Measurements from ENCODE around the gene ERC1. TPM values are rescaled to one million over a fixed set of nuclear protein-coding genes. Genes with fewer than 3 reads are reported as not detected.
A peak's percentile ranks its signal among the peaks of the same experiment; 100 is the strongest.

The ERC1 gene
- total and polyA plus RNA-seq, 2 donors (not counting 1 experiment from before 2014, with no cell fraction given): 19.7 to 34.5 TPM

DNA sequence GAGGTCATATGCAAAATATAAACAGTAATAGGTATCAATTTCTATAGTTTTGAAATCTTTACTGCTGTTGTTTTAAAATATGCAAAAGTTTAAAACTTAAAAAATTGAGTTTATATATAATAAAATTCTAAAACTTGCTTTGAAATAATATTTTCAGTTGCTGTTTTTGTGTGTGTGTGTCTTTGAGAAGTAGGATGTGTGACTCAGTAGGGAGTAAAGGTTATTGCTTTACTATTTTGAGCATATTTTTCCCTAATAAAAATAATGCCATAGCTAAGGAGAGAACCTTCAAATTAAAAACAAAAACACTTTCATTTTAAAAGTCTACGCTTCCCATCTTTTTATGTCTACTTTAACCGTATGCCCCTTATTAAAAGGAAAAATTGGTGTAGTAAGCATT lies 365.3 kb downstream of the ERC1 start:
- no peaks in the 10 kb centered on the region for H4K20me1 ChIP-seq (ENCODE audit: control insufficient read depth, extremely low read depth, insufficient read depth, low read length)
- no peak for TF ChIP-seq EZH2 (IDR thresholded peaks at IDR 0.05; ENCODE audit: low read length, missing control alignments)
- TF ChIP-seq, protein P1, sequence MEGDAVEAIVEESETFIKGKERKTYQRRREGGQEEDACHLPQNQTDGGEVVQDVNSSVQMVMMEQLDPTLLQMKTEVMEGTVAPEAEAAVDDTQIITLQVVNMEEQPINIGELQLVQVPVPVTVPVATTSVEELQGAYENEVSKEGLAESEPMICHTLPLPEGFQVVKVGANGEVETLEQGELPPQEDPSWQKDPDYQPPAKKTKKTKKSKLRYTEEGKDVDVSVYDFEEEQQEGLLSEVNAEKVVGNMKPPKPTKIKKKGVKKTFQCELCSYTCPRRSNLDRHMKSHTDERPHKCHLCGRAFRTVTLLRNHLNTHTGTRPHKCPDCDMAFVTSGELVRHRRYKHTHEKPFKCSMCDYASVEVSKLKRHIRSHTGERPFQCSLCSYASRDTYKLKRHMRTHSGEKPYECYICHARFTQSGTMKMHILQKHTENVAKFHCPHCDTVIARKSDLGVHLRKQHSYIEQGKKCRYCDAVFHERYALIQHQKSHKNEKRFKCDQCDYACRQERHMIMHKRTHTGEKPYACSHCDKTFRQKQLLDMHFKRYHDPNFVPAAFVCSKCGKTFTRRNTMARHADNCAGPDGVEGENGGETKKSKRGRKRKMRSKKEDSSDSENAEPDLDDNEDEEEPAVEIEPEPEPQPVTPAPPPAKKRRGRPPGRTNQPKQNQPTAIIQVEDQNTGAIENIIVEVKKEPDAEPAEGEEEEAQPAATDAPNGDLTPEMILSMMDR (conservative IDR thresholded peaks at IDR 0.05 in 1 of 2, IDR thresholded peaks at IDR 0.05 in 1 of 2; ENCODE audit: low read depth in 1 of 2, low read length in 2 of 2): no peak
- no peak overlapping the region for H3K9ac ChIP-seq (ENCODE audit: insufficient read depth, low read length)
- H3K27me3 ChIP-seq (ENCODE audit: control insufficient read depth, insufficient read depth, low read length): no peaks in the 10 kb centered on the region
- no peak overlapping the region for H3K4me2 ChIP-seq (ENCODE audit: extremely low read depth, insufficient read depth, low read length)
- peak in 1 of 2 donors; percentile 29 for DNase-seq (ENCODE audit: low read depth in 2 of 2)
- H3K4me1 ChIP-seq (ENCODE audit: control insufficient read depth, extremely low read depth, insufficient read depth, low read length): peaks cover 10% of the 10 kb centered on the region
- H3K36me3 ChIP-seq (ENCODE audit: control insufficient read depth, insufficient read depth, low read length): no peaks in the 10 kb centered on the region
- H2AFZ ChIP-seq (ENCODE audit: low read length): no peak overlapping the region
- H3K79me2 ChIP-seq (ENCODE audit: control insufficient read depth, insufficient read depth, low read length): no peaks in the 10 kb centered on the region
- no peaks in the 10 kb centered on the region for H3K9me3 ChIP-seq (ENCODE audit: control insufficient read depth, insufficient read depth, low read depth, low read length)
- no peak overlapping the region for H3K27ac ChIP-seq (ENCODE audit: insufficient read depth, low read length)
- no peak overlapping the region for H3K4me3 ChIP-seq (replicated peaks in 1 of 4; ENCODE audit: control extremely low read depth in 1 of 4, insufficient read depth in 1 of 4, low read depth in 3 of 4, low read length in 4 of 4)

GRCh38 chr12:1357171-1357570 lies 366.1 kb downstream of the ERC1 start:
- Histone ChIP-seq H3K4me2 (ENCODE audit: extremely low read depth, insufficient read depth, low read length) (peak overlapping the region; percentile 4), H2AFZ (ENCODE audit: low read length) (no peak overlapping the region), H3K27ac (ENCODE audit: insufficient read depth, low read length) (no peak overlapping the region), H3K9ac (ENCODE audit: insufficient read depth, low read length) (no peak overlapping the region), H3K27me3 (ENCODE audit: control insufficient read depth, insufficient read depth, low read length) (no peaks in the 10 kb centered on the region), H3K4me1 (ENCODE audit: control insufficient read depth, extremely low read depth, insufficient read depth, low read length) (peaks cover 10% of the 10 kb centered on the region), H3K79me2 (ENCODE audit: control insufficient read depth, insufficient read depth, low read length) (no peaks in the 10 kb centered on the region), H3K9me3 (ENCODE audit: control insufficient read depth, insufficient read depth, low read depth, low read length) (no peaks in the 10 kb centered on the region), H3K4me3 (replicated peaks in 1 of 4; ENCODE audit: control extremely low read depth in 1 of 4, insufficient read depth in 1 of 4, low read depth in 3 of 4, low read length in 4 of 4) (no peak overlapping the region), H4K20me1 (ENCODE audit: control insufficient read depth, extremely low read depth, insufficient read depth, low read length) (no peaks in the 10 kb centered on the region), H3K36me3 (ENCODE audit: control insufficient read depth, insufficient read depth, low read length) (no peaks in the 10 kb centered on the region)
- TF ChIP-seq EZH2 (IDR thresholded peaks at IDR 0.05; ENCODE audit: low read length, missing control alignments): no peak
- TF ChIP-seq, protein P1 (conservative IDR thresholded peaks at IDR 0.05 in 1 of 2, IDR thresholded peaks at IDR 0.05 in 1 of 2; ENCODE audit: low read depth in 1 of 2, low read length in 2 of 2): no peak
- peak; percentile 15 to 78 for DNase-seq (ENCODE audit: low read depth in 2 of 2)

GRCh38 chr12:1357711-1358110 lies 366.7 kb downstream of the ERC1 start:
- H3K4me1 ChIP-seq (ENCODE audit: control insufficient read depth, extremely low read depth, insufficient read depth, low read length): peaks cover 10% of the 10 kb centered on the region
- H3K36me3 ChIP-seq (ENCODE audit: control insufficient read depth, insufficient read depth, low read length): no peaks in the 10 kb centered on the region
- H3K79me2 ChIP-seq (ENCODE audit: control insufficient read depth, insufficient read depth, low read length): no peaks in the 10 kb centered on the region
- H2AFZ ChIP-seq (ENCODE audit: low read length): no peak overlapping the region
- TF ChIP-seq, protein P1 (conservative IDR thresholded peaks at IDR 0.05 in 1 of 2, IDR thresholded peaks at IDR 0.05 in 1 of 2; ENCODE audit: low read depth in 1 of 2, low read length in 2 of 2): no peak
- no peak for TF ChIP-seq EZH2 (IDR thresholded peaks at IDR 0.05; ENCODE audit: low read length, missing control alignments)
- no peak overlapping the region for H3K9ac ChIP-seq (ENCODE audit: insufficient read depth, low read length)
- H3K27me3 ChIP-seq (ENCODE audit: control insufficient read depth, insufficient read depth, low read length): no peaks in the 10 kb centered on the region
- no peaks in the 10 kb centered on the region for H3K9me3 ChIP-seq (ENCODE audit: control insufficient read depth, insufficient read depth, low read depth, low read length)
- no peak for DNase-seq (ENCODE audit: low read depth in 2 of 2)
- H4K20me1 ChIP-seq (ENCODE audit: control insufficient read depth, extremely low read depth, insufficient read depth, low read length): no peaks in the 10 kb centered on the region
- H3K27ac ChIP-seq (ENCODE audit: insufficient read depth, low read length): no peak overlapping the region
- H3K4me2 ChIP-seq (ENCODE audit: extremely low read depth, insufficient read depth, low read length): no peak overlapping the region
- H3K4me3 ChIP-seq (replicated peaks in 1 of 4; ENCODE audit: control extremely low read depth in 1 of 4, insufficient read depth in 1 of 4, low read depth in 3 of 4, low read length in 4 of 4): no peak overlapping the region
